Measurements from ENCODE around the gene MAP7D3. TPM values are rescaled to one million over a fixed set of nuclear protein-coding genes. Genes with fewer than 3 reads are reported as not detected.
"Not testable (repeated sequence)": the region's sequence is repeated elsewhere in the genome, so short reads cannot be mapped to it uniquely, and the experiment has no call there.

The MAP7D3 gene
- total RNA-seq, 4 donors from 2014 or later = 2.2 to 10.9 (median 5.2) TPM

DNA sequence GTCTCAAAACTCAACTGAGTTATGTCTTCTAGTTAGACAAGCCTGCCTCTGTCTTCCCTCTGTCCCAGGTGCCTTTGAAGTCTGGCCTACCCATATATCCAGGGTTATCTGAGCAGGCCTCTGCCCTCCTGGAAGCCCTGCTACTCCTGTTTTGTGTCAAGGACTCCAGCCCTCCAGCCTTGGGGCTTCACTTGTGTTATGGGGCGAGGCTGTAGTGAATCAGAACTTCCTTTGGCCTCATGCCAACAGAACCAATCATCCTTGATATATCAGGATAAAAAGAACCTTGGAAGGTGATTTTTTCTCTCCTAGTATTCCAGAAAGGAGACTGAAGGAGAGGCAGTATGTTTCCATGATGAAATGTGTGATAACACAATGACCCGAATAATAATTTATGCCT lies 40.6 kb upstream of the MAP7D3 start:
- WGBS, 2 donors (ENCODE audit: low coverage in 1 of 2) = 77% methylated on average over 2 of the region's 2 CpGs; no CpG with 5 or more reads in 1 of the 2 donors
- no peak overlapping the region for H3K27ac ChIP-seq
- DNase-seq = no peak
- H3K36me3 ChIP-seq = no peaks in the 10 kb centered on the region
- H3K4me1 ChIP-seq = no peaks in the 10 kb centered on the region
- no peak for TF ChIP-seq POLR2A (IDR thresholded peaks at IDR 0.05)
- TF ChIP-seq, protein P1, sequence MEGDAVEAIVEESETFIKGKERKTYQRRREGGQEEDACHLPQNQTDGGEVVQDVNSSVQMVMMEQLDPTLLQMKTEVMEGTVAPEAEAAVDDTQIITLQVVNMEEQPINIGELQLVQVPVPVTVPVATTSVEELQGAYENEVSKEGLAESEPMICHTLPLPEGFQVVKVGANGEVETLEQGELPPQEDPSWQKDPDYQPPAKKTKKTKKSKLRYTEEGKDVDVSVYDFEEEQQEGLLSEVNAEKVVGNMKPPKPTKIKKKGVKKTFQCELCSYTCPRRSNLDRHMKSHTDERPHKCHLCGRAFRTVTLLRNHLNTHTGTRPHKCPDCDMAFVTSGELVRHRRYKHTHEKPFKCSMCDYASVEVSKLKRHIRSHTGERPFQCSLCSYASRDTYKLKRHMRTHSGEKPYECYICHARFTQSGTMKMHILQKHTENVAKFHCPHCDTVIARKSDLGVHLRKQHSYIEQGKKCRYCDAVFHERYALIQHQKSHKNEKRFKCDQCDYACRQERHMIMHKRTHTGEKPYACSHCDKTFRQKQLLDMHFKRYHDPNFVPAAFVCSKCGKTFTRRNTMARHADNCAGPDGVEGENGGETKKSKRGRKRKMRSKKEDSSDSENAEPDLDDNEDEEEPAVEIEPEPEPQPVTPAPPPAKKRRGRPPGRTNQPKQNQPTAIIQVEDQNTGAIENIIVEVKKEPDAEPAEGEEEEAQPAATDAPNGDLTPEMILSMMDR (IDR thresholded peaks at IDR 0.05) = no peak
- no peak for TF ChIP-seq POLR2AphosphoS5 (IDR thresholded peaks at IDR 0.05)
- TF ChIP-seq EP300 (IDR thresholded peaks at IDR 0.05; ENCODE audit: low read depth) = no peak
- no peaks in the 10 kb centered on the region for H3K27me3 ChIP-seq
- no peaks in the 10 kb centered on the region for H3K9me3 ChIP-seq
- in situ Hi-C loops (cut with MboI; ENCODE audit: low pct_ligation_motif_present in 1 of 4, low pct_unique_long_range_greater_than_20kb in 1 of 4, low sequenced_read_pairs in 3 of 4) = no loop called here
- no peak overlapping the region for H3K4me3 ChIP-seq
- intact Hi-C loops (cut with DNase I; ENCODE audit: low total_unique reads) = no loop called here

DNA sequence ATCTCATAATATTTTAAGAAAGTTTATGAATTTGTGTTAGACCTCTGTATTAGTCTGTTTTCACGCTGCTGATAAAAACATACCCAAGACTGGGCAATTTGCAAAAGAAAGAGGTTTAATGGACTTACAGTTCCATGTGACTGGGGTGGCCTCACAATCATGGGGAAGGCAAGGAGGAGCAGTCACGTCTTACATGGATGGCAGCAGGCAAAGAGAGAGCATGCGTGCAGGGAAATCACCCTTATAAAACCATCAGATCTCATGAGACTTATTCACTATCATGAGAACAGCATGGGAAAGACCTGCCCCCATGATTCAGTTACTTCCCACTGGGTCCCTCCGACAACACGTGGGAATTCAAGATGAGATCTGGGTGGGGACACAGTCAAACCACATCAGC lies 35.2 kb upstream of the MAP7D3 start:
- H3K27ac ChIP-seq; H3K4me1 ChIP-seq; H3K36me3 ChIP-seq; in situ Hi-C loops (cut with MboI; ENCODE audit: low pct_ligation_motif_present in 1 of 4, low pct_unique_long_range_greater_than_20kb in 1 of 4, low sequenced_read_pairs in 3 of 4); H3K4me3 ChIP-seq; H3K9me3 ChIP-seq; intact Hi-C loops (cut with DNase I; ENCODE audit: low total_unique reads); H3K27me3 ChIP-seq; DNase-seq: not testable (repeated sequence)
- WGBS, 2 donors (ENCODE audit: low coverage in 1 of 2) = 73% methylated on average over 5 of the region's 5 CpGs; no CpG with 5 or more reads in 1 of the 2 donors

DNA sequence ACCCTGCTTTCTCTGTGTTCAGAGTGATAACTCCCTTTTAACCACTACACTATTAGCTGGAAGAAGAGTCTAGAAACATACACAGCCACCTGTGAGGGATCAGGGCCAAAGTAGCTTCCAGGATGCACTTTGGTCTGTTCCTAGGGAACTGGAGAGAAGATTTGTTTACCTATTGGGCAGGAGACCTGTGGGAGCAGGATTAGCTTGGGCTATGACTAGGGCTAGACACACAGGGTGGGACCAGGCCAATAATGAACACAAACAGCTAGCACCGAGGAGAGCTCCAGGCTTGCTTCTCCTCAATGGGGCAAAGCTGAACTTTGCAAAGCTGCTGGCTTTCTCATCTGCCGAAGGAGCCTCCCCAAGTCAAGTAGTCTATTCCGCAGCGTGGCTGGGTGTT lies 24.4 kb upstream of the MAP7D3 start:
- DNase-seq = peak; percentile 26
- Histone ChIP-seq H3K4me1 (peaks cover 0 to 8% (median 2%) of the 10 kb centered on the region in 4 donors), H3K36me3 (no peaks in the 10 kb centered on the region), H3K27me3 (no peaks in the 10 kb centered on the region), H3K4me3 (no peak overlapping the region), H3K27ac (peak overlapping the region in 3 of 4 donors; percentile 19 to 39 (median 34)), H3K9me3 (no peaks in the 10 kb centered on the region)
- 53% methylated on average over 4 of the region's 4 CpGs; no CpG with 5 or more reads in 1 of the 2 donors for WGBS, 2 donors (ENCODE audit: low coverage in 1 of 2)
- TF ChIP-seq POLR2A (IDR thresholded peaks at IDR 0.05) = no peak
- TF ChIP-seq, protein P1 (IDR thresholded peaks at IDR 0.05) = no peak
- no peak for TF ChIP-seq POLR2AphosphoS5 (IDR thresholded peaks at IDR 0.05)
- TF ChIP-seq EP300 (IDR thresholded peaks at IDR 0.05; ENCODE audit: low read depth) = no peak
- intact Hi-C loops (cut with DNase I; ENCODE audit: low total_unique reads) = loop anchor here (5.0 kb wide), 1 partner anchor 1798 kb away; no protein-coding TSS in a partner anchor
- in situ Hi-C loops (cut with MboI; ENCODE audit: low pct_ligation_motif_present in 1 of 4, low pct_unique_long_range_greater_than_20kb in 1 of 4, low sequenced_read_pairs in 3 of 4) = no loop called here

DNA sequence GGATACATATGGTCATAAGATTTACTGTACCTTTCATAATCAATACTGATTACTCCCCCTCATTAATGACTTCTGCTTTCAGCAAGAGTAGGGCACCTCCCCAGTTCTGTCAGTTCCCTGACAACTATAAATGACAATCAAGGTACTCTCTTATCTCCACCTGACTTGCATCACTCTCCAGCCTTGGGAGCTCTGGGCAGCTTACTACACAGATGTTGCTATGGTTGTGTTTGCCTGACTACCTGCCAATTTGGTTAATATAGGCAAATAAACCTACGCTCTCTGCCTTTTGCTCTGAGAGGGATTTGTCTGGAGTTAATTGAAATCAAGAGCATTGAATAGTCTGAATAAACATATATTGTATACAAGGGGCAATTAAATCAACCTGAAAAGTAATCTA lies 22.8 kb upstream of the MAP7D3 start:
- no peaks in the 10 kb centered on the region for H3K36me3 ChIP-seq
- peaks cover 0 to 8% (median 2%) of the 10 kb centered on the region in 4 donors for H3K4me1 ChIP-seq
- no peak overlapping the region for H3K27ac ChIP-seq
- in situ Hi-C loops (cut with MboI; ENCODE audit: low pct_ligation_motif_present in 1 of 4, low pct_unique_long_range_greater_than_20kb in 1 of 4, low sequenced_read_pairs in 3 of 4) = loop anchor here in 1 of 4 donors (25.0 kb wide), 1 partner anchor 237 kb away; no protein-coding TSS in a partner anchor
- intact Hi-C loops (cut with DNase I; ENCODE audit: low total_unique reads) = loop anchor here (5.0 kb wide), 1 partner anchor 247 kb away; no protein-coding TSS in a partner anchor
- WGBS, 2 donors (ENCODE audit: low coverage in 1 of 2) = 43% methylated on average over 1 of the region's 1 CpG; no CpG with 5 or more reads in 1 of the 2 donors
- no peak overlapping the region for H3K4me3 ChIP-seq
- no peaks in the 10 kb centered on the region for H3K27me3 ChIP-seq
- no peaks in the 10 kb centered on the region for H3K9me3 ChIP-seq
- no peak for DNase-seq
- no peak for TF ChIP-seq EP300 (IDR thresholded peaks at IDR 0.05; ENCODE audit: low read depth)
- TF ChIP-seq POLR2A (IDR thresholded peaks at IDR 0.05) = no peak
- no peak for TF ChIP-seq POLR2AphosphoS5 (IDR thresholded peaks at IDR 0.05)
- TF ChIP-seq, protein P1 (IDR thresholded peaks at IDR 0.05) = no peak

DNA sequence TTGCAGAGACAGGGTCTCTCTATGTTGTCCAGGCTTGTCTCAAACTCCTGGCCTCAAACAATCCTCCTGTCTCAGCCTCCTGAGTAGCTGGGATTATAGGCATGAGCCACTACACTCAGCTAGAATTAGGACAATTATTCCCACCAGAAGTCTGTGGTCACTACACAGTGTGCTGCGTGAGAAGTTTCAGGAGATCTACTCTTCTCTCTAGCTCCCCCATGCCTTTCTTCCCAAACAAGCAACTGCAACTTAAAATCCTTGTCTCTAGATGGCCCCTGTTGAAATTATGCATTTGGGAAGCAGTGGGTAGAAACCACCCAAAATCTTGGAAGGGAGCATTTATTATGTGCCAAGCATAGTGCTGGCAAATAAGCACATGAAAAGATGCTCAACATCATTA lies 21.1 kb upstream of the MAP7D3 start:
- in situ Hi-C loops (cut with MboI; ENCODE audit: low pct_ligation_motif_present in 1 of 4, low pct_unique_long_range_greater_than_20kb in 1 of 4, low sequenced_read_pairs in 3 of 4) (loop anchor here in 1 of 4 donors (25.0 kb wide), 1 partner anchor 235 kb away; no protein-coding TSS in a partner anchor), intact Hi-C loops (cut with DNase I; ENCODE audit: low total_unique reads) (loop anchor here (5.0 kb wide), 1 partner anchor 245 kb away; no protein-coding TSS in a partner anchor)
- Histone ChIP-seq H3K36me3 (no peaks in the 10 kb centered on the region), H3K4me3 (no peak overlapping the region), H3K27me3 (no peaks in the 10 kb centered on the region), H3K4me1 (peaks cover 0 to 8% (median 2%) of the 10 kb centered on the region in 4 donors), H3K9me3 (no peaks in the 10 kb centered on the region), H3K27ac (no peak overlapping the region)
- DNase-seq = no peak
- WGBS, 2 donors (ENCODE audit: low coverage in 1 of 2) = 30% methylated on average over 1 of the region's 1 CpG; no CpG with 5 or more reads in 1 of the 2 donors
- no peak for TF ChIP-seq EP300 (IDR thresholded peaks at IDR 0.05; ENCODE audit: low read depth)
- TF ChIP-seq, protein P1 (IDR thresholded peaks at IDR 0.05) = no peak
- TF ChIP-seq POLR2AphosphoS5 (IDR thresholded peaks at IDR 0.05) = no peak
- no peak for TF ChIP-seq POLR2A (IDR thresholded peaks at IDR 0.05)

Measured in transverse colon (tissue), 4 donors.